Smooth muscle cell of the brain vasculature (primary cell): Measurements from ENCODE around the gene CNOT6L.
A peak's percentile ranks its signal among the peaks of the same experiment; 100 is the strongest.

Experiments
- DNase-seq: peaks from one replicate; pipeline ENCODE4 v3.0.0-alpha.2; 2012; ENCODE audit warnings: low read depth, low spot score

CNOT6L gene

GRCh38 chr4:77713884-77714283 lies 105.3 kb downstream of the CNOT6L start:
- DNase-seq, result no peak

GRCh38 chr4:77712675-77713074 lies 106.5 kb downstream of the CNOT6L start:
- no peak for DNase-seq

GRCh38 chr4:77711469-77711868 lies 107.7 kb downstream of the CNOT6L start:
- no peak for DNase-seq

- no peak for DNase-seq
Measured at GRCh38 chr4:77710684-77711083, 108.5 kb downstream of the CNOT6L start.

- no peak for DNase-seq
Measured at GRCh38 chr4:77710059-77710458, 109.1 kb downstream of the CNOT6L start.

- DNase-seq, result no peak
Measured at GRCh38 chr4:77706717-77707116, 112.5 kb downstream of the CNOT6L start.

- DNase-seq, result no peak
Measured at GRCh38 chr4:77703666-77704065, 115.5 kb downstream of the CNOT6L start.

GRCh38 chr4:77701121-77701520 lies 118.0 kb downstream of the CNOT6L start:
- no peak for DNase-seq

GRCh38 chr4:77699731-77700210 lies 119.4 kb downstream of the CNOT6L start:
- peak; percentile 36 for DNase-seq

GRCh38 chr4:77697860-77698590 lies 121.1 kb downstream of the CNOT6L start:
- peak; percentile 54 for DNase-seq

GRCh38 chr4:77695774-77696173 lies 123.4 kb downstream of the CNOT6L start:
- peak; percentile 78 for DNase-seq

- DNase-seq, result no peak
Measured at GRCh38 chr4:77692847-77693432, 126.2 kb downstream of the CNOT6L start.

GRCh38 chr4:77681792-77682191 lies 137.4 kb downstream of the CNOT6L start:
- DNase-seq, result no peak

GRCh38 chr4:77676842-77677241 lies 142.3 kb downstream of the CNOT6L start:
- no peak for DNase-seq

GRCh38 chr4:77671051-77671450 lies 148.1 kb downstream of the CNOT6L start:
- no peak for DNase-seq

- no peak for DNase-seq
Measured at GRCh38 chr4:77669946-77670590, 149.1 kb downstream of the CNOT6L start.

GRCh38 chr4:77665381-77666069 lies 153.6 kb downstream of the CNOT6L start:
- no peak for DNase-seq
